Spleen (tissue), 7 donors: ENCODE results near the gene CA5A.
"Not testable (repeated sequence)": the region's sequence is repeated elsewhere in the genome, so short reads cannot be mapped to it uniquely, and the experiment has no call there.

Source experiments
- CTCF ChIP-seq, 11 experiments: fragments of 200-600 bp in 7 of 11; fragments of 450-650 bp in 4 of 11; sonication (generic) in 4 of 11; IDR thresholded peaks in 8 of 11; conservative IDR thresholded peaks in 3 of 11; 1 replicate in 7 of 11; 2 replicates in 4 of 11; pipeline versions ENCODE4 v1.4.0 to v1.8.0; 2016 to 2021; ENCODE audit warnings: antibody characterized with exemption in 11 of 11, inconsistent platforms in 4 of 11, mild to moderate bottlenecking in 1 of 11
- POLR2AphosphoS5 ChIP-seq, 3 donors: sonication (generic); formaldehyde crosslinking; IDR thresholded peaks; one replicate each; pipeline ENCODE4 v1.5.1; 2017; ENCODE audit warnings: antibody characterized with exemption in 3 of 3
- donor health status: DM: no; HTN: no; CAD: no; lungs with moderate emphysema.
- donor health status: DM: no; HTN: no; CAD: no.
- donor health status: DM: no; HTN: no; CAD: no.

GRCh38 chr16:87868254-87869029, 67.9 kb downstream of the CA5A start:
- not testable (repeated sequence) for TF ChIP-seq CTCF (IDR thresholded peaks at IDR 0.05 in 8 of 11, conservative IDR thresholded peaks at IDR 0.05 in 3 of 11); POLR2AphosphoS5 (IDR thresholded peaks at IDR 0.05)
